Vagina (tissue), 2 donors: ENCODE data around the gene TNRC6C.

Source experiments
- POLR2A ChIP-seq, 2 donors: fragments of 450-650 bp; IDR thresholded peaks; one replicate each; pipeline ENCODE4 v1.6.1; 2017; ENCODE audit warnings: antibody characterized with exemption in 2 of 2, mild to moderate bottlenecking in 2 of 2, moderate library complexity in 2 of 2
- POLR2AphosphoS5 ChIP-seq, 2 donors: sonication (generic); formaldehyde crosslinking; IDR thresholded peaks; one replicate each; pipeline ENCODE4 v1.9.0; 2017; ENCODE audit warnings: antibody characterized with exemption in 2 of 2, mild to moderate bottlenecking in 2 of 2, low read depth in 1 of 2; ENCODE audit not compliant: insufficient read depth in 1 of 2

DNA sequence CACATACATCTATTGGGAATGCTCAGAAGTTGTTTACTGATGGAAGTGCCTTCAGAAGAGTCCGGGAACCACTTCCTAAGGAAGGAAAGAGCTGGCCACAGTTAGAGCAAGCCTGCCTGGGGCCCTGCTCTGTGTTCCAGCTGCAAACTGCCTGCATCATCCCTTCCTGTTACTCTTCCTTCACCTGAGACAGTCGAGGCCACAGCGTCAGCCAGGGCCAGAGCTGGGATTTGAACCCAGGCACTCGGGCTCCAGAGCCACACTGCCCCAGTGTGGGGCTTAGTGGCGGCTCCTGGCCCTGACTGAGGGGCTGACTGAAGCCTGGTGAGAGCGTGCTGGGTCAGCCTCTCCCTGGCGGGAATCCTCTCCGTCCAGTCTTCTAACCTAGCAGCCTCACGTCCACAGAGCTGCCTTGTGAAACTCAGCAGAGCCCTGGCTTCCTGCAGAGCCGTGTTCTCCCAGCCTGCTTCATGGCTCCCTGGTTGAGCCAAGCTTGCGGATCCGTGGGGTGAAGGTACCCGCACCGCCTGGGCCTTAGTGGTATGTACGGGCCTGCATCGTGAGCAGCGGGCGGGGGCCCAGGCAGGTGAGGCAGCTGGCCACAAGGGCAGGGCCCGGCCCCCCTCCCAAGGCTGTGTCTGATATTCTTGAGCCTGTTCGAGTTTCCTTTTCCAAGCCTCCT is 183.1 kb downstream of the TNRC6C start:
- TF ChIP-seq POLR2AphosphoS5 (IDR thresholded peaks at IDR 0.05; ENCODE audit: insufficient read depth in 1 of 2, low read depth in 1 of 2), result peak in 1 of 2 donors; percentile 48
- TF ChIP-seq POLR2A (IDR thresholded peaks at IDR 0.05), result no peak
